GM12878 (cell line): ENCODE measurements around the gene ANAPC7. TPM values are rescaled to one million over a fixed set of nuclear protein-coding genes. Genes with fewer than 3 reads are reported as not detected.
"Not testable (repeated sequence)": the region's sequence is repeated elsewhere in the genome, so short reads cannot be mapped to it uniquely, and the experiment has no call there.

Experiments
- ATAC-seq: fragments of 200-7000 bp; cut with Tn5 transposase; 3 replicates; pipeline ENCODE4 v1.9.1; 2020; ENCODE audit warnings: mild to moderate bottlenecking, moderate library complexity
- BruUV-seq: library from RNA; stranded (reverse); fragments of 400-500 nt; replicated peaks from 2 replicates; lab custom pipeline; 2021; lab: Mats Ljungman, UMichigan
- CTCF ChIA-PET: fragments of 300-600 bp; sonication (Branson Sonifier 250); formaldehyde crosslinking; extraction: SDS; loops from one replicate; lab custom pipeline; 2021; ENCODE audit warnings: inconsistent platforms; lab: Yijun Ruan, JAX
- POLR2A ChIA-PET: fragments of 350-600 bp; formaldehyde crosslinking; extraction: SDS; loops from one replicate; lab custom pipeline; 2021; ENCODE audit warnings: inconsistent platforms; lab: Charles Lee
- RAD21 ChIA-PET: fragments of 300-600 bp; sonication (Branson Sonifier 250); formaldehyde crosslinking; loops from one replicate; lab custom pipeline; 2023; ENCODE audit warnings: antibody characterized with exemption; ENCODE audit not compliant: unreplicated experiment; lab: Charles Lee
- SMC1A ChIA-PET: fragments of 300-600 bp; sonication (Branson Sonifier 250); formaldehyde crosslinking; loops from one replicate; lab custom pipeline; 2023; ENCODE audit not compliant: unreplicated experiment, uncharacterized antibody; lab: Charles Lee
- DNase-seq: peaks from one replicate; pipeline ENCODE4 v3.0.0-alpha.2; 2011; ENCODE audit warnings: low read depth, low spot score
- FAIRE-seq: peaks from 3 replicates; lab custom pipeline; 2011; peaks lifted over from hg19 to GRCh38; lab: Jason Lieb, UNC
- H2AFZ ChIP-seq: 2 replicates; pipeline ENCODE4 v1.6.0; 2011; ENCODE audit warnings: low read depth, low read length, control low read depth; ENCODE audit not compliant: control insufficient read depth
- H3K27ac ChIP-seq: 2 replicates; pipeline ENCODE4 v1.5.1; 2011; ENCODE audit warnings: control low read depth; ENCODE audit not compliant: control insufficient read depth, insufficient read depth
- H3K27me3 ChIP-seq, 2 experiments: replicated peaks in 1 of 2; 2 replicates each; pipeline versions ENCODE4 v1.6.0 to v1.6.1; 2011; ENCODE audit warnings: low read length in 1 of 2; ENCODE audit not compliant: control insufficient read depth in 2 of 2, insufficient read depth in 2 of 2
- H3K36me3 ChIP-seq, 2 experiments: 2 replicates each; pipeline ENCODE4 v1.5.1; 2011; ENCODE audit warnings: low read length in 1 of 2; ENCODE audit not compliant: control insufficient read depth in 2 of 2, insufficient read depth in 2 of 2
- H3K4me1 ChIP-seq: 2 replicates; pipeline ENCODE4 v1.6.1; 2011; ENCODE audit warnings: mild to moderate bottlenecking, low read length, moderate library complexity, mixed read lengths; ENCODE audit not compliant: control insufficient read depth, insufficient read depth
- H3K4me2 ChIP-seq: 2 replicates; pipeline ENCODE4 v1.6.0; 2011; ENCODE audit warnings: control low read depth; ENCODE audit not compliant: control insufficient read depth, insufficient read depth
- H3K4me3 ChIP-seq: fragments of 200-600 bp; sonication (generic); 2 replicates; pipeline ENCODE4 v1.5.1; 2016
- H3K79me2 ChIP-seq: 2 replicates; pipeline ENCODE4 v1.6.0; 2011; ENCODE audit warnings: low read length; ENCODE audit not compliant: control insufficient read depth, insufficient read depth
- H3K9ac ChIP-seq: 2 replicates; pipeline ENCODE4 v1.8.0; 2011; ENCODE audit warnings: low read length, control low read depth, mixed read lengths; ENCODE audit not compliant: control insufficient read depth, insufficient read depth
- H3K9me3 ChIP-seq: replicated peaks from 3 replicates; pipeline ENCODE4 v1.5.1; 2011; ENCODE audit warnings: mild to moderate bottlenecking, low read length; ENCODE audit not compliant: control insufficient read depth, insufficient read depth
- H4K20me1 ChIP-seq: 2 replicates; pipeline ENCODE4 v1.6.0; 2011; ENCODE audit not compliant: control insufficient read depth, insufficient read depth
- CBX5 ChIP-seq: sonication (generic); IDR thresholded peaks from 2 replicates; pipeline ENCODE4 v1.6.1; 2016; ENCODE audit warnings: low read depth, moderate library complexity, mild to moderate bottlenecking, inconsistent platforms
- HDAC2 ChIP-seq: fragments of 200-600 bp; sonication (generic); IDR thresholded peaks from 2 replicates; pipeline ENCODE4 v1.6.1; 2017
- POLR2A ChIP-seq: IDR thresholded peaks from 2 replicates; pipeline ENCODE4 v1.6.1; 2011; ENCODE audit warnings: low read depth, mild to moderate bottlenecking, low read length
- WGBS: methylation state at CpG from one replicate; pipeline ENCODE4 v1.1.6; 2016; ENCODE audit warnings: low lambda C conversion rate; ENCODE audit not compliant: insufficient replicate concordance, insufficient coverage; ENCODE audit errors: missing lambda C conversion rate; 5-methylcytosine and 5-hydroxymethylcytosine counted together
- in situ Hi-C: fragments of 300-500 bp; cut with MboI; formaldehyde crosslinking; loops from 9 replicates; pipeline ENCODE4 v1.14.3; 2018; ENCODE audit warnings: mixed read lengths
- intact Hi-C: fragments of 100-400 bp; cut with micrococcal nuclease; formaldehyde crosslinking; loops from one replicate; pipeline ENCODE4 v1.14.2; 2022; ENCODE audit not compliant: unreplicated experiment
- polyA plus RNA-seq, 11 experiments: library from polyadenylated mRNA; depleted of rRNA in 4 of 11; unstranded in 6 of 11; stranded (reverse) in 5 of 11; fragments of >200 nt; fragmentation: Nextera tagmentation in 4 of 11; fragmentation: Illumina TruSeq in 1 of 11; extraction: Ambion mirVana in 4 of 11; extraction: Trizol in 1 of 11; gene quantifications; 1 replicate in 1 of 11; 2 replicates in 10 of 11; pipeline versions ENCODE4 v1.2.1 to v1.2.3, GENCODE V29; 2011 to 2016; ENCODE audit warnings: inconsistent platforms in 2 of 11, missing spikeins in 2 of 11, low read depth in 1 of 11
- total RNA-seq, 4 experiments: library from RNA; depleted of rRNA in 3 of 4; stranded (reverse); fragments of >200 nt in 3 of 4; fragmentation: Illumina TruSeq in 1 of 4; extraction: Trizol in 1 of 4; gene quantifications; 2 replicates each; pipeline versions ENCODE4 v1.2.1 to v1.2.3, GENCODE V29; 2013 to 2021

Gene ANAPC7
- total and polyA plus RNA-seq, 10 of the 15 experiments (the other 5 are each of a cell fraction or from before 2014, with no cell fraction given), result 24.5 to 77.9 (median 58.6) TPM

DNA sequence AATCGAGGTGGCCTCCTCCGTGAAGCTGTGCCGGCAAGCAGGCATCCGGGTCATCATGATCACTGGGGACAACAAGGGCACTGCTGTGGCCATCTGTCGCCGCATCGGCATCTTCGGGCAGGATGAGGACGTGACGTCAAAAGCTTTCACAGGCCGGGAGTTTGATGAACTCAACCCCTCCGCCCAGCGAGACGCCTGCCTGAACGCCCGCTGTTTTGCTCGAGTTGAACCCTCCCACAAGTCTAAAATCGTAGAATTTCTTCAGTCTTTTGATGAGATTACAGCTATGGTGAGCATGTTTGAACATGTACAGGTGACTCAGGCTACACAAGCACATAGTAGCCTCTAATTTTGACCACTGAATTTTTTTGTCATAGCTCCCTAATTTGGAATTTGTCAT lies 62.8 kb downstream of the ANAPC7 start:
- no peak overlapping the region for H3K4me2 ChIP-seq
- intact Hi-C loops, result no loop called here
- H4K20me1 ChIP-seq, result no peaks in the 10 kb centered on the region
- RAD21 ChIA-PET, result no interaction called here
- H3K4me1 ChIP-seq, result 0 out of 2 replicates have a peak, but pooled peaks cover 4% of the 10 kb centered on the region
- no peak for DNase-seq
- no peaks in the 10 kb centered on the region for H3K27me3 ChIP-seq
- in situ Hi-C loops, result no loop called here
- H3K36me3 ChIP-seq, result peaks cover 61 to 73% of the 10 kb centered on the region in 2 experiments
- no peak for FAIRE-seq
- CTCF ChIA-PET, result interaction anchor here (0.8 to 1.7 kb wide), 2 partner anchors 11 to 239 kb away, joined by 4 to 6 read pairs; no protein-coding TSS in a partner anchor
- H3K4me3 ChIP-seq, result no peak overlapping the region
- no peak for TF ChIP-seq HDAC2
- no peak for TF ChIP-seq CBX5
- peak; percentile 45; the same call in 1 of the 2 replicates for TF ChIP-seq POLR2A
- TF ChIP-seq, all 136 proteins: peak for 1
- no peaks in the 10 kb centered on the region for H3K79me2 ChIP-seq
- ChIA-PET SMC1A (interaction anchor here (0.7 to 1.0 kb wide), 2 partner anchors 10 to 91 kb away, joined by 3 read pairs; no protein-coding TSS in a partner anchor), POLR2A (no interaction called here)
- over 99% methylated on average over 18 of the region's 18 CpGs for WGBS
- H3K9me3 ChIP-seq, result no peaks in the 10 kb centered on the region
- BruUV-seq, result no TSS peak
- no peak for ATAC-seq
- H3K27ac ChIP-seq, result no peak overlapping the region
- H3K9ac ChIP-seq, result no peak overlapping the region
- no peak overlapping the region for H2AFZ ChIP-seq

GRCh38 chr12:110340261-110340660 lies 63.2 kb downstream of the ANAPC7 start:
- H2AFZ ChIP-seq, H3K4me3 ChIP-seq, H3K27ac ChIP-seq, H4K20me1 ChIP-seq, in situ Hi-C loops, ATAC-seq, H3K79me2 ChIP-seq, POLR2A ChIA-PET, intact Hi-C loops, H3K4me2 ChIP-seq, FAIRE-seq, H3K27me3 ChIP-seq, H3K9me3 ChIP-seq, DNase-seq, H3K4me1 ChIP-seq, BruUV-seq, H3K9ac ChIP-seq: not testable (repeated sequence)
- 97% methylated on average over 8 of the region's 8 CpGs for WGBS
- H3K36me3 ChIP-seq, result peaks cover 60 to 77% of the 10 kb centered on the region in 2 experiments
- ChIA-PET RAD21 (interaction anchor here (1.1 kb wide), 1 partner anchor 91 kb away, joined by 4 read pairs; no protein-coding TSS in a partner anchor), CTCF (interaction anchor here (0.8 to 1.7 kb wide), 3 partner anchors 10 to 239 kb away, joined by 4 to 6 read pairs (median 6); no protein-coding TSS in a partner anchor), SMC1A (interaction anchor here (1.0 to 1.5 kb wide), 4 partner anchors 19 to 91 kb away, joined by 3 to 5 read pairs (median 4); no protein-coding TSS in a partner anchor)
